Activated CD4-positive, alpha-beta T cell treated with anti-CD3 and anti-CD28 coated beads, Interleukin-2, amount 50 U/mL, for 16 hours (primary cell): ENCODE results near the gene LEMD2.

ENCODE experiments used
- DNase-seq: peaks from one replicate; pipeline ENCODE4 v3.0.0-alpha.2; 2020

The LEMD2 gene

GRCh38 chr6:33791620-33792019, 2.7 kb upstream of the LEMD2 start:
- DNase-seq, result no peak

- no peak for DNase-seq
Measured at GRCh38 chr6:33790910-33791309, 2.0 kb upstream of the LEMD2 start.

- no peak for DNase-seq
Measured at GRCh38 chr6:33790379-33790778, 1.4 kb upstream of the LEMD2 start.

- DNase-seq, result no peak
Measured at GRCh38 chr6:33789550-33789895, 593 bp upstream of the LEMD2 start.

GRCh38 chr6:33787954-33788693, 806 bp downstream of the LEMD2 start:
- peak; percentile 79 for DNase-seq

GRCh38 chr6:33787346-33787953, 1.5 kb downstream of the LEMD2 start:
- no peak for DNase-seq

- DNase-seq, result no peak
Measured at GRCh38 chr6:33786736-33787135, 2.2 kb downstream of the LEMD2 start.

GRCh38 chr6:33785778-33786177, 3.2 kb downstream of the LEMD2 start:
- DNase-seq, result no peak

- DNase-seq, result no peak
Measured at GRCh38 chr6:33784787-33785186, 4.1 kb downstream of the LEMD2 start.

GRCh38 chr6:33783781-33784520, 5.0 kb downstream of the LEMD2 start:
- DNase-seq, result no peak

- DNase-seq, result no peak
Measured at GRCh38 chr6:33782561-33782960, 6.4 kb downstream of the LEMD2 start.

GRCh38 chr6:33781131-33781975, 7.6 kb downstream of the LEMD2 start:
- DNase-seq, result no peak

- no peak for DNase-seq
Measured at GRCh38 chr6:33779895-33780294, 9.0 kb downstream of the LEMD2 start.

- DNase-seq, result no peak
Measured at GRCh38 chr6:33779290-33779689, 9.6 kb downstream of the LEMD2 start.

- DNase-seq, result no peak
Measured at GRCh38 chr6:33778444-33779121, 10.3 kb downstream of the LEMD2 start.

- no peak for DNase-seq
Measured at GRCh38 chr6:33777398-33778388, 11.2 kb downstream of the LEMD2 start.

- DNase-seq, result no peak
Measured at GRCh38 chr6:33776764-33777163, 12.2 kb downstream of the LEMD2 start.

- no peak for DNase-seq
Measured at GRCh38 chr6:33776186-33776585, 12.7 kb downstream of the LEMD2 start.

- DNase-seq, result no peak
Measured at GRCh38 chr6:33774774-33775173, 14.2 kb downstream of the LEMD2 start.

GRCh38 chr6:33772902-33773472, 15.9 kb downstream of the LEMD2 start:
- no peak for DNase-seq
